ENCODE measurements around the gene RTRAF.

DNA sequence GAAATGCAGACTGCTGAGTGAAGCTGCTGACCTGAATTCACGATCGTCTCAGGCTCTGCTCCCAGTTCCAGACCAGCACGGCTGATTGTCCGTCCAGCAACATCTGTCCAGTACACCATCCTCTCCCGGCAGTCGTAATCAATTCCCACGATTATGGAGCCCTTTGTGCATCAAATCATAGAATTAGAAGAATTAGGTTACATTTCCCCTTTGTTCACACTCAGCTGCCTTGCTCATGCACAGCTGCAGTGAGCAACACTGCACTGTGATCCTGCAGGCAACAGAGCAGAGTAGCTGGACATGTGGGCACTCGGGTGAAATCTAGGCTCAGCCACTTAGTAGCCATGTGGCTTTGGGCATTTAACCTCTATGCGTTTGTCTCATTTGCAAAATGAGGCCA is 22.2 kb downstream of the RTRAF start:
- TF ChIP-seq POLR2A (IDR thresholded peaks at IDR 0.05) = no peak
- TF ChIP-seq, protein P1, sequence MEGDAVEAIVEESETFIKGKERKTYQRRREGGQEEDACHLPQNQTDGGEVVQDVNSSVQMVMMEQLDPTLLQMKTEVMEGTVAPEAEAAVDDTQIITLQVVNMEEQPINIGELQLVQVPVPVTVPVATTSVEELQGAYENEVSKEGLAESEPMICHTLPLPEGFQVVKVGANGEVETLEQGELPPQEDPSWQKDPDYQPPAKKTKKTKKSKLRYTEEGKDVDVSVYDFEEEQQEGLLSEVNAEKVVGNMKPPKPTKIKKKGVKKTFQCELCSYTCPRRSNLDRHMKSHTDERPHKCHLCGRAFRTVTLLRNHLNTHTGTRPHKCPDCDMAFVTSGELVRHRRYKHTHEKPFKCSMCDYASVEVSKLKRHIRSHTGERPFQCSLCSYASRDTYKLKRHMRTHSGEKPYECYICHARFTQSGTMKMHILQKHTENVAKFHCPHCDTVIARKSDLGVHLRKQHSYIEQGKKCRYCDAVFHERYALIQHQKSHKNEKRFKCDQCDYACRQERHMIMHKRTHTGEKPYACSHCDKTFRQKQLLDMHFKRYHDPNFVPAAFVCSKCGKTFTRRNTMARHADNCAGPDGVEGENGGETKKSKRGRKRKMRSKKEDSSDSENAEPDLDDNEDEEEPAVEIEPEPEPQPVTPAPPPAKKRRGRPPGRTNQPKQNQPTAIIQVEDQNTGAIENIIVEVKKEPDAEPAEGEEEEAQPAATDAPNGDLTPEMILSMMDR (IDR thresholded peaks at IDR 0.05) = no peak
